ENCODE data around the gene TSEN15.

The TSEN15 gene

DNA sequence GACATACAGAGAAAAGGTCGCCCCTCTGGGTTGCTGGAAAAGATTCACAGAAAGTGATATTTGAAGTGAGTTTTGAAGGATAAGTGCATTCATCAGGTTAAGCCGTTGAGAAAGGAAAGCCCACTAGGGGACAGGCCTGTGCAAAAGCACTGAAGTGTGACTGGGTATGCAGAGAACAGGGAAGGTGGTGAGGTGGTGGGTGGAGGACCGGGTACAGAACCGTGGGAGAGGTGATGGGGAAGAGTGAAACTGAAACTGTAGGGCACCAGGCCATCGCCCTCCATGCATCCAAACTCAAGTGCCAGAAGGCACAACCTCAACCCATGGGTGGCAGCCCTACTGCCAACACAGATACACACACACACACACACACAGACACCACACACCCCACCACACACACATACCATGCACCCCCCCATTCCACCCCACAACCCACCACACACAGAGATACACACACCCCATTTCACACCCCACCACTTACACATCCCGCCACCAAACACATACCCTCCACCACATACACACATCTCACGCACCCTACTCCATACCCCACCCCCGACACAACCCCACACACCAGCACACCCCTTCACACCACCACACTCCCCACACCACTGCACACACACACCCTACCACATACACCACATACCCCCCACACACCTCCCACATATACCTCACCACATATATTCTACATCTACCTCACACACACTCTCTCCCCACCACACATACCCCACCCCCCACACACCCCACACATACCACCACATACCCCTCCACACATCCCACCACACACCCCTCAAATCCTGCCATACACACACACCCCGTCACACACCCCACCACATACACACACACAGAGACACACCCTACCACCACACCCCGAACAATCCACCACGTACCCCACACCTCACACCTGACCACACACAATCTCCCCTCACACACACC is 59.0 kb downstream of the TSEN15 start:
- DNase-seq: no peak

DNA sequence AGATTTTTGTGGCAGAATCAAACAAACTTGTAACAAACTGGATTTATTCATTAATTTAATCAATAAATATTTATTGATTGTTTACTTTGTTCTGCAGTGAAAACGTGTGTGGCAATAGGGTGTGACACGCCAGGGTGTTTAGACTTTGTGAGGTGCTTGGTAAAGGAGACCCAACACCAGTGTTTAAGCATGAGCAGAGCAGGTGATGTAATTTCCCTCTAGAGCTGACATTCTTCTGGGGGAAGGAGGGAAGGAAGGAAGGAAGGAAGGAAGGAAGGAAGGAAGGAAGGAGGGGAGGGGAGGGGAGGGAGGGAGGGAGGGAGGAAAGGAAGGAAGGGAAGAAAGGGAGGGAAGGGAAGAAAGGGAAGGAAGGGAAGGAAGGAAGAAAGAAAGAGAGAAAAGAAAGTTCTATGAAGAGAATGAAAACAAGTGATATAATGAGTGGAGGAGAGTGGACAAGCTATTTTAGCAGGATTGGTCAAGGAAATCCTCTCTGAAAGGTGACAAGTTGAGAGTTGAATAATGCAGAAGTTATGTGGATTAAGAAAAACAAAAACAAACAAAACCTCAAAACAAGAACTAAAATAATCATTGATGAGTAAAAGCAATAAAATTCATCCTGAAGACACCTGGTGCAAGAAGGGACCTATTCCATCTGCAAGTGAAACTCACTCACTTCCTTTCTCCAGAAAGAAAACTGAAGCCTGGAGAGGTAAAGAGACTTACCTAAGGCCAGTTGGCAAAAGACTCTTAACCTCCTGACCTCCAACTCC is 60.8 kb downstream of the TSEN15 start:
- no peak for DNase-seq

DNA sequence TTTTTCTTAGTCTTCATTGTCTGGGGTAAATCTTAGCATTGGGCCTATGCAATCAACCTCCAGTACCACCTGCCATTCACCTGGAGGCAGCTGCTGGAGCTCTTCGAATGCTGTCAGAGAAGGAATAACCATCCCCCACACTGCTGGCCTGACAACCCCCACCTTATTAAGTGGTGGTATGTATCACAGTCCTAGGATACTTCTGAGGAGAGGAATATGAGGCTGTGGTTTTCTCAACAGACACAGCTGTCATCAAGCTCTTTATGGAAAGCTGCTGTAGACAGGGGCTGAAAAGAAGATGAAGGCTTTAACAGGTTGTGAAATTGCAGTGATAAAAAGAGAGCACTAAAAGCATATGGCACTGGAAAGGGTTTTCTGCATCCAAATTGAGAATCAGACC is 61.7 kb downstream of the TSEN15 start:
- DNase-seq: no peak

- DNase-seq: no peak
Measured at GRCh38 chr1:184114818-184115398, 63.4 kb downstream of the TSEN15 start.

GRCh38 chr1:184116287-184116686 is 64.8 kb downstream of the TSEN15 start:
- DNase-seq: no peak

GRCh38 chr1:184118046-184118445 is 66.5 kb downstream of the TSEN15 start:
- DNase-seq: no peak
